AG10803 (cell line): ENCODE data around the gene IL21R.

ENCODE experiments used
- DNase-seq: peaks from one replicate; pipeline ENCODE4 v3.0.0; 2010; ENCODE audit warnings: low read depth
- H3K4me3 ChIP-seq: 2 replicates; pipeline ENCODE4 v1.5.1; 2011; ENCODE audit warnings: mild to moderate bottlenecking, low read length, control low read depth
- TF ChIP-seq, protein P1 (sequence below): conservative IDR thresholded peaks from 2 replicates; pipeline ENCODE4 v1.5.1; 2011; ENCODE audit warnings: mild to moderate bottlenecking, low read length, control low read depth, inconsistent platforms

The IL21R gene

GRCh38 chr16:27476240-27476639 is 74.3 kb downstream of the IL21R start:
- DNase-seq = no peak
- H3K4me3 ChIP-seq = no peak overlapping the region

GRCh38 chr16:27480761-27481160 is 78.8 kb downstream of the IL21R start:
- H3K4me3 ChIP-seq = no peak overlapping the region
- no peak for DNase-seq
- TF ChIP-seq, protein P1, sequence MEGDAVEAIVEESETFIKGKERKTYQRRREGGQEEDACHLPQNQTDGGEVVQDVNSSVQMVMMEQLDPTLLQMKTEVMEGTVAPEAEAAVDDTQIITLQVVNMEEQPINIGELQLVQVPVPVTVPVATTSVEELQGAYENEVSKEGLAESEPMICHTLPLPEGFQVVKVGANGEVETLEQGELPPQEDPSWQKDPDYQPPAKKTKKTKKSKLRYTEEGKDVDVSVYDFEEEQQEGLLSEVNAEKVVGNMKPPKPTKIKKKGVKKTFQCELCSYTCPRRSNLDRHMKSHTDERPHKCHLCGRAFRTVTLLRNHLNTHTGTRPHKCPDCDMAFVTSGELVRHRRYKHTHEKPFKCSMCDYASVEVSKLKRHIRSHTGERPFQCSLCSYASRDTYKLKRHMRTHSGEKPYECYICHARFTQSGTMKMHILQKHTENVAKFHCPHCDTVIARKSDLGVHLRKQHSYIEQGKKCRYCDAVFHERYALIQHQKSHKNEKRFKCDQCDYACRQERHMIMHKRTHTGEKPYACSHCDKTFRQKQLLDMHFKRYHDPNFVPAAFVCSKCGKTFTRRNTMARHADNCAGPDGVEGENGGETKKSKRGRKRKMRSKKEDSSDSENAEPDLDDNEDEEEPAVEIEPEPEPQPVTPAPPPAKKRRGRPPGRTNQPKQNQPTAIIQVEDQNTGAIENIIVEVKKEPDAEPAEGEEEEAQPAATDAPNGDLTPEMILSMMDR = no peak

More at GRCh38 chr16:27476240-27476639, 74.3 kb downstream of the IL21R start:
- TF ChIP-seq, protein P1 = no peak

DNA sequence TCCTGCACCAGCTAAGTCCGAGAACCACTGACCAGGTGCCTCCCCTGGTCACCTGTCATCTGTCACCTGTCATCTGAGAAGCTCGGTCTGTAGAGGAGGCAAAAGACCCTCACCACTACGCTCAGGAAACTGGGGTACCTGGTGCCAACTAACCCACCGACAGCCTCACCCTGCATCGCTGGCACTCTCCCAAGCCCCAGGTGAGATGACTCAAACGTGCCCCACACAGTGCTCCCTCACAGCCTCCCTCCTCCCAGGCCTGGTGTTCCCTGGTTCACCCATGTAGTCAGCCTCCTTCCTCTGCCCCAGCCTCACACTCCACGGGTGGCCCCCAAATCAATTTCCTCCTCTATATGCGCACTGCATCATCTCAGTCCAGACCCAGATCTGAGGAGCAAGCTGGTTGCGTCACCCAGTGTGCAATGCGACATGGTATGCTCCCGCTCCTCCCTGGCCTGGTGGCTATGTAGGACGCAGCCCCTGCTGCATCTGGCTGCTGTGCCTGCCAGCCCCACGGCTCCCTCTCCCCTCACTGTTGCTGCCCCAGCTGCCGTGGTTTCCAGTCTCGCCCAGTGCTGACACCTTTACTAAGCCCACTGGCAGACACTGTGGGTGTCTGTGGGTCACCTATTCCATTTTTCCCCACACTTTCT is 79.4 kb downstream of the IL21R start:
- H3K4me3 ChIP-seq = no peak overlapping the region
- DNase-seq = no peak
- TF ChIP-seq, protein P1 = no peak

- TF ChIP-seq, protein P1 = no peak
- no peak for DNase-seq
Measured at GRCh38 chr16:27482397-27483087, 80.6 kb downstream of the IL21R start.

DNA sequence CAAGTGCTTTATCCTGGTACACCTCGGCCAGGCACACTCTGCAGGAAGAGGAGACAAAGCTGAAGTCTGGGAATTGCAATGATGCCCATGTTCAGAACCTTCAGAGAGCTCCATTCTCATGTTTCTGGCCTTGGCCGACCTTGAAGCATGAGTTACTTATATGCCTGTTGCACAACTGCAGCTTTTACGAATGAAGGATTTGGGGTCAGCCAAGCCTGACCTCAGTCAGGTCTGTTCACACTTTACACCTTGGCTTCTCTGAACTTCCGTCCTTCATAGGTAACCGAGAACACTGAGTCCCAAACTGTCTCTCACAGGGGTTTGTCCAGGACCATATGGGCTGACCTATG is 81.1 kb downstream of the IL21R start:
- no peak overlapping the region for H3K4me3 ChIP-seq
- TF ChIP-seq, protein P1 = no peak
- no peak for DNase-seq

More at GRCh38 chr16:27482397-27483087, 80.6 kb downstream of the IL21R start:
- no peak overlapping the region for H3K4me3 ChIP-seq

GRCh38 chr16:27483624-27484023 is 81.7 kb downstream of the IL21R start:
- H3K4me3 ChIP-seq = no peak overlapping the region
- TF ChIP-seq, protein P1 = no peak
- no peak for DNase-seq

GRCh38 chr16:27485126-27485525 is 83.2 kb downstream of the IL21R start:
- no peak overlapping the region for H3K4me3 ChIP-seq
- no peak for DNase-seq
- TF ChIP-seq, protein P1 = no peak
